Measurements from ENCODE around the gene SRSF4. TPM values are rescaled to one million over a fixed set of nuclear protein-coding genes. Genes with fewer than 3 reads are reported as not detected.

The SRSF4 gene
- total and polyA plus RNA-seq, 9 of the 15 experiments (the other 6 are each of a cell fraction or from before 2014, with no cell fraction given): 15.9 to 132 (median 82.0) TPM

DNA sequence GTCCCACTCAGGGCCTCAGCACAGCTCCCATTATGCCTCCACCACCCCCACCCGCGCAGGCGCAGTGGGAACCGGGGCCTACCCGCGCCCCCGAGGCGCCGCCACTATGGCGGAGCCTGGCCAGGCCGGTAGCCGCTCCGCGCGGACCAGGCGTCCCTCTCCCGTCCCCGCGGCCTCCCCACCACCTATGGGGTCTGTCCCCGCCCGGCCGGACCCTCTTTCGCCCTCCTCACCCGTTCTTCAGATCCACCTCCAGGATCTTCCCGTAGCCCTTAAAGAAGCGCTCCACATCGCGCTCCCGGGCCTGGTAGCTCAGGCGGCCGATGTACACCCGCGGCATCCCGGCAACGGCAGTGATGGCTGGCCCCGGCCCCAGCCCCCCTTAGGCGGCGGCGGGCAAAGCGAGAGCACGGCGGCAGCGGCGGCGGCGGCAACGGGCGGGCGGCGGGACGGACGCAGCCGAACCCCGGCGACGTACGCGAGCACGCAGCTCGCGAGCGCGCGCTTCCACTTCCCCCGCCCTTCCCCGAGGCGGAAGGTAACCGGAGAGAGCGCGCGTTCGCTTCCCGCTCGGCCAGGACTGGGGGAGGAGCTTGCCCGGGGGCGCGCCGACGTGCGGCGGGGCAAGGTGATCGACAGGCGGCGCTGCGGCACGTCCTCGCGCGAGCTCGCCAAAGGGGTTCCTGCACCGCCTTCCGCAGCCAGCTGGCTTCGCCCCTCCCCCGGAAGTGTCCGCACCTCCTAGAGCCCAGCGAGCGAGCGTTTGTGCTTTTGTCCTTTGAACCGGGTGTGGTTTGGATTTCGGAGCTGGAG lies at the start of gene SRSF4 (continued):
- TF ChIP-seq RBM15 (IDR thresholded peaks at IDR 0.05; ENCODE audit: insufficient read depth, low read length): no peak
- no peak for TF ChIP-seq MECOM (CRISPR knock-in tag; IDR thresholded peaks at IDR 0.05)
- TF ChIP-seq, protein P1, sequence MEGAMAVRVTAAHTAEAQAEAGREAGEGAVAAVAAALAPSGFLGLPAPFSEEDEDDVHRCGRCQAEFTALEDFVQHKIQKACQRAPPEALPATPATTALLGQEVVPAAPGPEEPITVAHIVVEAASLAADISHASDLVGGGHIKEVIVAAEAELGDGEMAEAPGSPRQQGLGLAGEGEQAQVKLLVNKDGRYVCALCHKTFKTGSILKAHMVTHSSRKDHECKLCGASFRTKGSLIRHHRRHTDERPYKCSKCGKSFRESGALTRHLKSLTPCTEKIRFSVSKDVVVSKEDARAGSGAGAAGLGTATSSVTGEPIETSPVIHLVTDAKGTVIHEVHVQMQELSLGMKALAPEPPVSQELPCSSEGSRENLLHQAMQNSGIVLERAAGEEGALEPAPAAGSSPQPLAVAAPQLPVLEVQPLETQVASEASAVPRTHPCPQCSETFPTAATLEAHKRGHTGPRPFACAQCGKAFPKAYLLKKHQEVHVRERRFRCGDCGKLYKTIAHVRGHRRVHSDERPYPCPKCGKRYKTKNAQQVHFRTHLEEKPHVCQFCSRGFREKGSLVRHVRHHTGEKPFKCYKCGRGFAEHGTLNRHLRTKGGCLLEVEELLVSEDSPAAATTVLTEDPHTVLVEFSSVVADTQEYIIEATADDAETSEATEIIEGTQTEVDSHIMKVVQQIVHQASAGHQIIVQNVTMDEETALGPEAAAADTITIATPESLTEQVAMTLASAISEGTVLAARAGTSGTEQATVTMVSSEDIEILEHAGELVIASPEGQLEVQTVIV (CRISPR knock-in tag; IDR thresholded peaks at IDR 0.05; ENCODE audit: borderline replicate concordance): no peak
- no peak for TF ChIP-seq CC2D1A (IDR thresholded peaks at IDR 0.05)
- TF ChIP-seq, protein P2, sequence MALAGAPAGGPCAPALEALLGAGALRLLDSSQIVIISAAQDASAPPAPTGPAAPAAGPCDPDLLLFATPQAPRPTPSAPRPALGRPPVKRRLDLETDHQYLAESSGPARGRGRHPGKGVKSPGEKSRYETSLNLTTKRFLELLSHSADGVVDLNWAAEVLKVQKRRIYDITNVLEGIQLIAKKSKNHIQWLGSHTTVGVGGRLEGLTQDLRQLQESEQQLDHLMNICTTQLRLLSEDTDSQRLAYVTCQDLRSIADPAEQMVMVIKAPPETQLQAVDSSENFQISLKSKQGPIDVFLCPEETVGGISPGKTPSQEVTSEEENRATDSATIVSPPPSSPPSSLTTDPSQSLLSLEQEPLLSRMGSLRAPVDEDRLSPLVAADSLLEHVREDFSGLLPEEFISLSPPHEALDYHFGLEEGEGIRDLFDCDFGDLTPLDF (CRISPR knock-in tag; IDR thresholded peaks at IDR 0.05): peak; percentile 97
- TF ChIP-seq RFX1 (IDR thresholded peaks at IDR 0.05): no peak
- no peak for TF ChIP-seq ZNF551 (CRISPR knock-in tag; IDR thresholded peaks at IDR 0.05)
- no peak for TF ChIP-seq ZNF586 (CRISPR knock-in tag; conservative IDR thresholded peaks at IDR 0.05)
- TF ChIP-seq ZNF274 (IDR thresholded peaks at IDR 0.05; ENCODE audit: borderline replicate concordance, low read depth, low read length): no peak
- no peak for TF ChIP-seq ARHGAP35 (IDR thresholded peaks at IDR 0.05; ENCODE audit: partially characterized antibody)
- TF ChIP-seq SUPT5H (IDR thresholded peaks at IDR 0.05): peak; percentile 90
- TF ChIP-seq TAF1 (IDR thresholded peaks at IDR 0.05; ENCODE audit: control insufficient read depth, extremely low read depth, insufficient read depth, low read length, severe bottlenecking): peak; percentile 88
- peak; percentile 60; the same call in 1 of the 2 replicates for TF ChIP-seq SREBF1 (IDR thresholded peaks at IDR 0.05; ENCODE audit: borderline replicate concordance, low read depth, low read length)
- TF ChIP-seq, protein P3, sequence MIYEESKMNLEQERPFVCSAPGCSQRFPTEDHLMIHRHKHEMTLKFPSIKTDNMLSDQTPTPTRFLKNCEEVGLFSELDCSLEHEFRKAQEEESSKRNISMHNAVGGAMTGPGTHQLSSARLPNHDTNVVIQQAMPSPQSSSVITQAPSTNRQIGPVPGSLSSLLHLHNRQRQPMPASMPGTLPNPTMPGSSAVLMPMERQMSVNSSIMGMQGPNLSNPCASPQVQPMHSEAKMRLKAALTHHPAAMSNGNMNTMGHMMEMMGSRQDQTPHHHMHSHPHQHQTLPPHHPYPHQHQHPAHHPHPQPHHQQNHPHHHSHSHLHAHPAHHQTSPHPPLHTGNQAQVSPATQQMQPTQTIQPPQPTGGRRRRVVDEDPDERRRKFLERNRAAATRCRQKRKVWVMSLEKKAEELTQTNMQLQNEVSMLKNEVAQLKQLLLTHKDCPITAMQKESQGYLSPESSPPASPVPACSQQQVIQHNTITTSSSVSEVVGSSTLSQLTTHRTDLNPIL (CRISPR knock-in tag; IDR thresholded peaks at IDR 0.05): no peak
- TF ChIP-seq TCF3 (CRISPR knock-in tag; IDR thresholded peaks at IDR 0.05): peak; percentile 54; the same call in 1 of the 2 replicates
- TF ChIP-seq NFYB (IDR thresholded peaks at IDR 0.05; ENCODE audit: extremely low read depth, insufficient read length): no peak
- peak; percentile 78; the same call in 1 of the 2 replicates for TF ChIP-seq BHLHE40 (IDR thresholded peaks at IDR 0.05; ENCODE audit: low read length)
- no peak; the same call in 1 of the 2 replicates for TF ChIP-seq NR4A1 (CRISPR knock-in tag; IDR thresholded peaks at IDR 0.05)
- peak; percentile 45; the same call in 1 of the 2 replicates for TF ChIP-seq NR4A1 (tag; IDR thresholded peaks at IDR 0.05)
- no peak for TF ChIP-seq MCM5 (IDR thresholded peaks at IDR 0.05; ENCODE audit: low read depth)
- TF ChIP-seq GABPB2 (CRISPR knock-in tag; conservative IDR thresholded peaks at IDR 0.05): no peak

All from K562 (cell line).